HL-60 (cell line): ENCODE measurements around the gene CLK4.

Experiments
- DNase-seq, 2 experiments: peaks; one replicate each; pipeline ENCODE4 v3.0.0-alpha.2; 2010 to 2020; ENCODE audit warnings: low read depth in 1 of 2, low spot score in 1 of 2
- H3K27ac ChIP-seq: fragments of 250-450 bp; sonication (Bioruptor Pico); replicated peaks from 2 replicates; pipeline ENCODE4 v1.5.1; 2020; ENCODE audit warnings: mild to moderate bottlenecking, moderate library complexity
- H3K27me3 ChIP-seq: fragments of 250-450 bp; sonication (Bioruptor Pico); 2 replicates; pipeline ENCODE4 v1.5.1; 2021; ENCODE audit warnings: mild to moderate bottlenecking, moderate library complexity; ENCODE audit not compliant: insufficient read depth, poor library complexity, severe bottlenecking
- H3K4me3 ChIP-seq: replicated peaks from 2 replicates; pipeline ENCODE4 v1.5.1; 2011; ENCODE audit warnings: mild to moderate bottlenecking, control low read depth, low read length; ENCODE audit not compliant: insufficient read depth
- GABPA ChIP-seq: IDR thresholded peaks from 2 replicates; pipeline ENCODE4 v1.6.1; 2012; ENCODE audit warnings: low read depth
- POLR2AphosphoS5 ChIP-seq: IDR thresholded peaks from 2 replicates; pipeline ENCODE4 v1.6.1; 2012; ENCODE audit warnings: low read depth
- REST ChIP-seq: IDR thresholded peaks from 2 replicates; pipeline ENCODE4 v1.6.1; 2012; ENCODE audit warnings: low read depth; ENCODE audit not compliant: insufficient replicate concordance
- SPI1 ChIP-seq: IDR thresholded peaks from 2 replicates; pipeline ENCODE4 v1.6.1; 2012; ENCODE audit warnings: low read depth, mild to moderate bottlenecking, borderline replicate concordance
- TF ChIP-seq, protein P1 (sequence below): IDR thresholded peaks from one replicate; pipeline ENCODE4 v1.5.1; 2011; ENCODE audit warnings: low read length, control low read depth, inconsistent platforms; ENCODE audit not compliant: insufficient read depth

Gene CLK4

GRCh38 chr5:178662541-178662860 is 35.7 kb upstream of the CLK4 start:
- Histone ChIP-seq H3K4me3 (no peak overlapping the region), H3K27me3 (no peaks in the 10 kb centered on the region), H3K27ac (no peak overlapping the region)
- TF ChIP-seq REST (no peak), SPI1 (no peak), GABPA (no peak), POLR2AphosphoS5 (no peak)
- TF ChIP-seq, protein P1, sequence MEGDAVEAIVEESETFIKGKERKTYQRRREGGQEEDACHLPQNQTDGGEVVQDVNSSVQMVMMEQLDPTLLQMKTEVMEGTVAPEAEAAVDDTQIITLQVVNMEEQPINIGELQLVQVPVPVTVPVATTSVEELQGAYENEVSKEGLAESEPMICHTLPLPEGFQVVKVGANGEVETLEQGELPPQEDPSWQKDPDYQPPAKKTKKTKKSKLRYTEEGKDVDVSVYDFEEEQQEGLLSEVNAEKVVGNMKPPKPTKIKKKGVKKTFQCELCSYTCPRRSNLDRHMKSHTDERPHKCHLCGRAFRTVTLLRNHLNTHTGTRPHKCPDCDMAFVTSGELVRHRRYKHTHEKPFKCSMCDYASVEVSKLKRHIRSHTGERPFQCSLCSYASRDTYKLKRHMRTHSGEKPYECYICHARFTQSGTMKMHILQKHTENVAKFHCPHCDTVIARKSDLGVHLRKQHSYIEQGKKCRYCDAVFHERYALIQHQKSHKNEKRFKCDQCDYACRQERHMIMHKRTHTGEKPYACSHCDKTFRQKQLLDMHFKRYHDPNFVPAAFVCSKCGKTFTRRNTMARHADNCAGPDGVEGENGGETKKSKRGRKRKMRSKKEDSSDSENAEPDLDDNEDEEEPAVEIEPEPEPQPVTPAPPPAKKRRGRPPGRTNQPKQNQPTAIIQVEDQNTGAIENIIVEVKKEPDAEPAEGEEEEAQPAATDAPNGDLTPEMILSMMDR, result no peak
- no peak for DNase-seq

GRCh38 chr5:178661836-178662540 is 35.1 kb upstream of the CLK4 start:
- H3K27me3 ChIP-seq, result no peaks in the 10 kb centered on the region
- TF ChIP-seq POLR2AphosphoS5 (no peak), REST (no peak), SPI1 (no peak), GABPA (no peak)
- TF ChIP-seq, protein P1, result no peak
- no peak for DNase-seq
- no peak overlapping the region for H3K4me3 ChIP-seq
- H3K27ac ChIP-seq, result no peak overlapping the region

GRCh38 chr5:178651046-178651810 is 24.4 kb upstream of the CLK4 start:
- no peak overlapping the region for H3K4me3 ChIP-seq
- DNase-seq, result no peak
- H3K27ac ChIP-seq, result no peak overlapping the region
- TF ChIP-seq REST (no peak), GABPA (no peak), POLR2AphosphoS5 (no peak), SPI1 (no peak)
- TF ChIP-seq, protein P1, result no peak
- no peaks in the 10 kb centered on the region for H3K27me3 ChIP-seq
